Subcutaneous adipose tissue (tissue), 4 donors: ENCODE measurements around the gene NSF. TPM values are rescaled to one million over a fixed set of nuclear protein-coding genes. Genes with fewer than 3 reads are reported as not detected.

ENCODE experiments used
- total RNA-seq, 4 donors: library from RNA; depleted of rRNA; stranded (reverse); fragments of >200 nt; gene quantifications; one replicate each; pipeline ENCODE4 v1.1.0, GENCODE V29; 2016
- TF ChIP-seq, protein P1 (sequence below): fragments of 450-650 bp; IDR thresholded peaks from one replicate; pipeline ENCODE4 v1.5.1; 2016; ENCODE audit warnings: low read depth, mild to moderate bottlenecking, control low read depth, antibody characterized with exemption, moderate library complexity

Gene NSF
- total RNA-seq, 4 donors from 2014 or later: 15.1 to 26.3 (median 19.3) TPM

DNA sequence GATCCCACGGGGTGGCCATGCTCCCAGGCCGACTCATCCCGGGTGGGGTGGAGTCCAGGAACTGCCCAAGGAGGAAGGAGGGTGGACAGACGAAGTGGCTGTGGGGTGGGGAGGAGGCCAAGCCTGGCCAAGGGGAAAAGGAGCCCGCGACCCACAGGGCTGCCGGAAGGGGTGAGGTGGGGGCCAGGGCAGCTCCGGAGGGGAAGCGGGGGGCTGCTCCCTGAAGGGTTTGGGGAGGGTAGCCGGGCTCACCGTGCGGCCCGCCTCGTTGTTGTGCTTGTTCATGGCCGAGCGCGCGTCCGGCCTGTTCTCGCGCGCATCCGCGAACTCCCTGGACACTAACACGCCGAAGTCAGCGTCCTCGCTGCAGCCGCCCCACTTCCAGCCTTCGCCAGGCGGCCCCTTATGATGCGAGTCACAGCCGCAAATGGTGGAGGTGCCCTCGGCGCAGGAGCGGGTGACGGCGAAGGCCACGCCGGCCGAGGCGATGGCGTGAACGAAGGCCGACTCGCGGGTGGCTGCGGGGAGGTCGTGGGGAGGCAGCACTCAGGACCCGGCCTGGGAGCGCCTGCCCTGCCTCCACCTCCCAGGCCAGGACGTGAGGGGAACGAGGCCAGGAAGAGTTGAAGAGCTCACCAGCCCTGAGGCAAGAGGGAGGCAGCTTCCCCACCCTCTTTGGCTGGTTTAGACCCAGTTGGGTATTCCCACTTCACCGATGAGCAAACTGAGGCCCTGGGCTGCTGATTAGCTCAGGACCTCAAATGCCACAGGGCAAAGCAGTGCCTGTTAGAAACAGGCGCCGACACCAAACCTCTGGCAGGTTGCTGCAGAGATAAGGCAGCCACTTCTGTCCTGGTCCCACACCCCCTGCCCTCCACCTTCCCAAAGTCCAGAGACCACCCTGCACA is 179.3 kb downstream of the NSF start:
- TF ChIP-seq, protein P1, sequence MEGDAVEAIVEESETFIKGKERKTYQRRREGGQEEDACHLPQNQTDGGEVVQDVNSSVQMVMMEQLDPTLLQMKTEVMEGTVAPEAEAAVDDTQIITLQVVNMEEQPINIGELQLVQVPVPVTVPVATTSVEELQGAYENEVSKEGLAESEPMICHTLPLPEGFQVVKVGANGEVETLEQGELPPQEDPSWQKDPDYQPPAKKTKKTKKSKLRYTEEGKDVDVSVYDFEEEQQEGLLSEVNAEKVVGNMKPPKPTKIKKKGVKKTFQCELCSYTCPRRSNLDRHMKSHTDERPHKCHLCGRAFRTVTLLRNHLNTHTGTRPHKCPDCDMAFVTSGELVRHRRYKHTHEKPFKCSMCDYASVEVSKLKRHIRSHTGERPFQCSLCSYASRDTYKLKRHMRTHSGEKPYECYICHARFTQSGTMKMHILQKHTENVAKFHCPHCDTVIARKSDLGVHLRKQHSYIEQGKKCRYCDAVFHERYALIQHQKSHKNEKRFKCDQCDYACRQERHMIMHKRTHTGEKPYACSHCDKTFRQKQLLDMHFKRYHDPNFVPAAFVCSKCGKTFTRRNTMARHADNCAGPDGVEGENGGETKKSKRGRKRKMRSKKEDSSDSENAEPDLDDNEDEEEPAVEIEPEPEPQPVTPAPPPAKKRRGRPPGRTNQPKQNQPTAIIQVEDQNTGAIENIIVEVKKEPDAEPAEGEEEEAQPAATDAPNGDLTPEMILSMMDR: no peak

DNA sequence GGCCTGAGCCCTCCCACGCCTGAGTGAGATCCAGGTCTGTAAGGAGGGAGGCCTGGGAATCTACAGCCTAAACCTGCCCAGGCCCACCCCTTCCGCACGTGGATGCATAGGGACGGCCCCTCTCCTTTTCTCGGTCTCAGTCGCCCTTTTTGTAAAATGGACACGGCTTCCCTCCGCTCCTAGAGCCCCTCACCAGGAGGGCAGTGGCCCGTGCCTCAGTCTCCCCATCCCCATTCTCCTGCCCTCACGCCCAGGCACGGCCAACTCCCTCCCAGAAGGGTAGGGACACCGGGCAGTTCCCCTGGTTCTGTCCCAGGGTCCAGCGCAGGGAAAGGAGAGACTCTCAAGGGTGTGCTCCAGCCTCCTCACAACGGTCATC is 180.0 kb downstream of the NSF start:
- TF ChIP-seq, protein P1: no peak

DNA sequence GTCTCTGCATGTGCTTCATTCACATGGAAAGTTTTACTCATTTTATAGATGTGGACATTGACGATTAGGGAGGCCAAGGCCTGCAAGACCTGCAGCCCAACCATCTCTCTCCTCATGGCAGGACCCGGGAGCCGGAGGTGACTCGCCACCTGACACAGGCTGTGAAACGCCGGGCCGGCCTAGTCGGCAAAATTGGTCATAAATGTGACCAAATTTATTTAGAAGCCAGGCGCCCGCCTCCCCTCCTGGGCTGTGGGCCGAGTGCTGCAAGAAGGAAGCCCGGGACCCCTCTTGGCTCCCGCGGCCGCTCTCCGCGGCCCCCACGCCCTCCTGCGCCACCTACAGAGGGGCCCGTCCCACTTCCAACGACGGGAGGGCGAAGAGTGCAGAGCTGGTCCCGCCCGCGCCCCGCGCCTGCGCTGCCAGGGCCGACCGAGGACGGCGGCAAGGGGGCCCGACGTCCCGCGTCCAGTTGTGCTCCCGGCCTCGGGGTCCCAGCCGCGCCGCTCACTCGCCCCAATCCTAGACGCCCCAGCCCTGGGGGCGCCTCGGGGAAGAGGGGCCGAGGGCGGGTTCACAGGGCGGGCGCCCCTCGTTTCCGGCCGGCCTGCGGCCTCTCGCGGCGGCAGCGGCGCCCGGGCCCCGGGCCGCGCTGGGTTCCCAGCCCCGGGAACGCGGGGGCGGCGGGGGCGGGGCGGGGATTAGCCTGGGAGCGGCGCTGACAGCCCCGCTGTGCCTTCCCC is 180.5 kb downstream of the NSF start:
- TF ChIP-seq, protein P1: no peak

DNA sequence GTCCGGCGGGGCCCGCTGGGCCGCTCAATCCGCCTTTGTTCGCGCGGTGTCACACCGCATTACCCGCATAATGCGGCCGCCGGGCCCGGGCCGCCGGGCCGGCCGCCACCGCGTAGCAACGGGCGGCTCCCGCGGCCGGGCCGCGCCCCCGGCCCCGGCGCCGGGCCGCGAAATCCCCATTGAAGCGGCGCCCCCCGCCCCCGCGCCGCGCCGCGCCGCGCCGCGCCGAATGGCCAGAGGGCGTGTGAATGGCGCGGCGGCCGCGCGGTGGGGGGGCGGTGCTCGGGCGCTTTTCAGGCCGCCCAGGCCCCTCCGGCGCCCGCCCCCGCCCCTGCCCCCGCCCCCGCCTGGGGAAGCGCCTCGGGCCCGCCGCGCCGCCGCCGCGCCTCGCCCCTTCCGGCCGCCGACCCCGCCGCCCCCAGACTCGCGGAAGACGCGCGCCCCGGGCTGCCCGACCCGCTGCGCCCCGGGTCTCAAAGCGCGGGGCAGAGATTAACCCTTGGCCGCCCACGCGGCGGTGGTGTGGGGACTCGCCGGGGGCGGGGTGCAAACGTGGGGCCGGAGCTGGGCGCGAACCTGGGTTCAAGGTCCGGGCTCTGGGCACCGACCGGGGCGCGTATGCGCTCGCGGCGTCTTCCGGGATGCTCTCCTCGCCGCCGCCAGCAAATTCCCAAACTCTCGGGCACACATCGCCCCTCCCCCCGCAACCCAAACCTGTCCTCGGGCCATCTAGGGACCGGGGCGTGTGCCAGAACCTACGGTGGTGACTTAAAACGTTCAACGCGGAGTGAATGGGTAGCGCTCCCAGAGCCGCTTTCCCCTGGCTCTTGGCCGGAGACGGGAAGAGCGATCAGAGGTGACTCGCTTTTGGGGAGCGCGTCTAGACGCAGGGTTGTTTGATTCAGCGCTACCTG is 181.3 kb downstream of the NSF start:
- TF ChIP-seq, protein P1: no peak

DNA sequence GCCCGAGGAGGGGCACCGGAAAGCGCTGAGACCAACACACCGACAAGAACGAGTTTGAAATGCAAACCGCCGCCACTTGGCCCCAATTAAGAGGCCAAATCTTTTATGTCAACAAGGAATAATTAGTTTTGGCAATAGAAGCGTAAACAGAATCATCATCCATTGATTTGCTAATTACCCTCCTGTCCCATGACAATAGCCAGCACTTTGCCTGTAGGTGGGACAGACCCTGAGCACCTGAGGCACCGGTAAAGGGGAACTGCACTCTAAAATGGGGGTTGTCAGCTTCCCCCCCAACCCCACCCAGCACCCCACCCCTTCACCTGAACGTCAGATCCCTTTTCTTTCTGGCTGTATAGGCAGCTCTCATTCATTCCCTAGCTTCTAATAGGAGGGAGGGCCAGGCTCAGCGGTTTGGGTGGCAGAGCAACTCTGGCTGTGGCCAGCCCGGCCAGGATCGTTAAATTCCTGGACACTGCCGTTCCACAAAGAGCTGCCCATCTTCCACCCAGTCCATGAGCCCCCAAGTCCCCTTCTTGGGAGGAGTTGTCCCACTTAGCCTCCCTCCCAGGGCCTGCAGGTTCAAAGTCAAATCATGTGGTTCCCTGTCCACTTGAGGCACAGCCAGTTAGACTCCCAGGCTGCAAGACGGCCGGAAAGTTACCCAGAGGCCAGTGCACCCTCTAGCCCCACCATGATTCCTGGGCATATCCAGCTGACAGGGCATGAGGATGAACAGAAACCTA is 182.2 kb downstream of the NSF start:
- TF ChIP-seq, protein P1: no peak

DNA sequence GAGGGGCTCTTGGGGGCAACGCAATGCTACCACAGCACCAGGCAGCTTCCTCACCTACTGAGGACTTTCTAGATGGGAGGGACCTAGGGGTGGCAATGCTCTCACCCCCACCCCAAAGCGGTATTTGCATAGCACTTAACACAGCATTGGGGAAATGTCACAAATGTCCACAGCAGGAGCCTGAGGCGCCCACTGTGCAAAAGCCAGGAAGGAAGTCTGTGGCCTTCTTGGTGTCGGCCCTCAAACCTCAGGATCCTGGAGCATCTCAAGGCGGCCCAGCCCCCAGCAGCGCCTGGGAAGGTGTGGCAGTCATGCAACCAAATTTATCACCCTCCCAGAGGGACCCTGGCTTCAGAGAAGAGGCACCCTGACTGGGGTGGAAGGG is 182.7 kb downstream of the NSF start:
- TF ChIP-seq, protein P1: no peak
